ENCODE data around the gene RARB.

Gene RARB

DNA sequence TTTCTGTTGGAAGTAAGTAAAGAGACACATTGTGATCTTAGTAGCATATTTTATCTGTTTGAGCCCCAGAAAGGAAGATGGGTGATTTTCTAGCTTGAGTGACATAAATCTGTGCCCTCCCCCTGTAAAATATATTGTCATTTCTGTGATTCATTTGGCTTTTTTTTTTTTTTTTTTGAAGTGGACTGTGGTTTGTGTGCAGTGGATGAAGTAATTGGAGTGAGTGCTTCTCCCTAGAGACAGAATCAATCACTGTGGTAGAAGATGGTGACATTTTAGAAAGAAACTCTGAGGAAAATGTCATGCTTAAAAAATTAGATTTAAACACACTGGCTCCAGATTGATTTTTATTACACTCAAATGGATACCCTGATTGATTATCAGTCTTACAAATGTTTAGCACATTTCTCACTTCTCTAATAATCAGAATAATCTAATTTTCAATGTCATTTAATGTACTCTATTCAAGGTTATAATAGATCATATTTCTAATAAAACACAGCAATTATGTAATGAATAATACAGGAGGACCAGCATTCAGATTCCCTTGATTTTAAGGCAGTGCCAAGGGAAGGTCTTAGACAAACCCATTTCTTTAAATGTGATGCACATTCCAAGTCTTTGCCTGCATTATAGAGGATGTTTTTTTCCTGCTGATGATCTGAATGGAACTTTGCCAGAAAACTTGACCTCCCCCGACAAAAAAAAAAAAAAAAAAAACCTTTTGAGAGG lies 120.0 kb downstream of the RARB start:
- H3K4me3 ChIP-seq (ENCODE audit: low read length in 2 of 2): no peak overlapping the region
- no peaks in the 10 kb centered on the region for H3K9me3 ChIP-seq (ENCODE audit: control insufficient read depth in 2 of 2, low read length in 2 of 2)

DNA sequence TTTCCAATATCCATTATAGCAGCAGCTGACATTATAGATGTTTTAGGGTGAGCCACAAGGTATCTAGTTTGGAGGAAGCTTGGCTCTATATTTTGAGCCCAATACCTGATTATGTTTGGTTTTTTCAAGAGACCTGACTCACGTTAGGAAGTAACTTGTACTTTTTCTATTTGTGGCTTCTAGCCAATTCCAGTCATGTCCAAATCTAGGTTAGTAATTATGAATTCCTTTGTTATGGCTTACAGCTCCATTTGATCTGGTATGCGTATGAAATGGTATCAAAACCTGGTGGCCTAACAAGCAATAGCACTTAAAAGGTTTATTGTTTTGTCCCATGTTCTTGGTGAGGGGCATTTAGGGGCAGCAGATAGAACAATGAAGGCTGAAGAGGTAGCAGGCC lies 120.8 kb downstream of the RARB start:
- Histone ChIP-seq H3K27me3 (ENCODE audit: control insufficient read depth in 1 of 2, insufficient read depth in 2 of 2, low read length in 2 of 2) (no peaks in the 10 kb centered on the region), H3K36me3 (ENCODE audit: control insufficient read depth in 2 of 2, insufficient read depth in 2 of 2, low read length in 2 of 2) (no peaks in the 10 kb centered on the region), H3K4me3 (ENCODE audit: low read length in 2 of 2) (no peak overlapping the region), H3K9ac (ENCODE audit: low read length in 2 of 2) (no peak overlapping the region), H3K27ac (ENCODE audit: low read length) (no peak overlapping the region), H3K9me3 (ENCODE audit: control insufficient read depth in 2 of 2, low read length in 2 of 2) (no peaks in the 10 kb centered on the region), H3K4me1 (ENCODE audit: control insufficient read depth, insufficient read depth, low read length) (no peaks in the 10 kb centered on the region)

More for the DNA sequence above, 120.0 kb downstream of the RARB start:
- Histone ChIP-seq H3K9ac (ENCODE audit: low read length in 2 of 2) (no peak overlapping the region), H3K27me3 (ENCODE audit: control insufficient read depth in 1 of 2, insufficient read depth in 2 of 2, low read length in 2 of 2) (no peaks in the 10 kb centered on the region), H3K36me3 (ENCODE audit: control insufficient read depth in 2 of 2, insufficient read depth in 2 of 2, low read length in 2 of 2) (no peaks in the 10 kb centered on the region), H3K4me1 (ENCODE audit: control insufficient read depth, insufficient read depth, low read length) (no peaks in the 10 kb centered on the region), H3K27ac (ENCODE audit: low read length) (no peak overlapping the region)

DNA sequence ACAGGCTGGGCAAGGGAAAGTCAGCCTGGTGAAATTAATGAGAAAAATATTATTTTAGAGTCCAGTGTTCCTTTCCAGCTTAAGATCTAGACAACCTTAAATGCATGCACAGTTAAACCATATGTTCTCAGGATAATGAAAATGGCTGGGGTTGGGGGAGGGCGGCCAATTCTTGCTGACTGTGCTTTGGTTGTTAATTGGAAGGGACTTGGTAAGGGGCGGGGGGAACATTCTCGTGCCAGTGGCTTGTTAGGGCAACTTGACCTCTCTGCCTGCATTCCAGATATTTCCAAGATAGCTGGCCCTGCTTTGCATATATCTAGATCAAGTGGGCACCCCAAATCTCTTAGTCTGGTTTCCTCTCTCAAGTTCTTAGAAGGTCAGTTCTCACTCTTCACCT lies 124.2 kb downstream of the RARB start:
- H3K9ac ChIP-seq (ENCODE audit: low read length in 2 of 2): no peak overlapping the region
- H3K27me3 ChIP-seq (ENCODE audit: control insufficient read depth in 1 of 2, insufficient read depth in 2 of 2, low read length in 2 of 2): no peaks in the 10 kb centered on the region

DNA sequence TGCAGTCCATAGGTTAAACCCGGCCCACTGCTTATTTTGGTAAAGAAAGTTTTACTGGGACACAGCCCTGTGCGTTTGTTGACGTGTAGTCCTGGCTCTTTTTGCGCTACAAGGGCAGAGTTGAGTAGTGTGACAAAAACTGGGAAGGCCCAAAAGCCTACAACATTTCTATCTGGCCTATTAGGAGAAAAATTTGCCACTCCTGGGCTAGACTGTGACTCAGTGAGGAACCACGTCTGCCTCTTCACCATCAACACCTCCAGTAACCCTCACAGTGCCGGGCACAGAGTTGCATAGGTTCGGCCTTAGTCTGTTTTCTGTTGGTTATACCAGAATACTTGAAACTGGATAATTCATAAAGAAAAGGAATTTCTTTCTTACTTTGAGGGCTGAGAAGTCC lies 126.3 kb downstream of the RARB start:
- Histone ChIP-seq H3K4me1 (ENCODE audit: control insufficient read depth, insufficient read depth, low read length) (peaks cover 9% of the 10 kb centered on the region), H3K9ac (ENCODE audit: low read length in 2 of 2) (no peak overlapping the region), H3K4me3 (ENCODE audit: low read length in 2 of 2) (no peak overlapping the region), H3K36me3 (ENCODE audit: control insufficient read depth in 2 of 2, insufficient read depth in 2 of 2, low read length in 2 of 2) (no peaks in the 10 kb centered on the region), H3K9me3 (ENCODE audit: control insufficient read depth in 2 of 2, low read length in 2 of 2) (no peaks in the 10 kb centered on the region), H3K27ac (ENCODE audit: low read length) (no peak overlapping the region), H3K27me3 (ENCODE audit: control insufficient read depth in 1 of 2, insufficient read depth in 2 of 2, low read length in 2 of 2) (no peaks in the 10 kb centered on the region)

More for the DNA sequence above, 124.2 kb downstream of the RARB start:
- Histone ChIP-seq H3K4me1 (ENCODE audit: control insufficient read depth, insufficient read depth, low read length) (peaks cover 2% of the 10 kb centered on the region), H3K36me3 (ENCODE audit: control insufficient read depth in 2 of 2, insufficient read depth in 2 of 2, low read length in 2 of 2) (no peaks in the 10 kb centered on the region), H3K4me3 (ENCODE audit: low read length in 2 of 2) (no peak overlapping the region), H3K27ac (ENCODE audit: low read length) (no peak overlapping the region), H3K9me3 (ENCODE audit: control insufficient read depth in 2 of 2, low read length in 2 of 2) (no peaks in the 10 kb centered on the region)

DNA sequence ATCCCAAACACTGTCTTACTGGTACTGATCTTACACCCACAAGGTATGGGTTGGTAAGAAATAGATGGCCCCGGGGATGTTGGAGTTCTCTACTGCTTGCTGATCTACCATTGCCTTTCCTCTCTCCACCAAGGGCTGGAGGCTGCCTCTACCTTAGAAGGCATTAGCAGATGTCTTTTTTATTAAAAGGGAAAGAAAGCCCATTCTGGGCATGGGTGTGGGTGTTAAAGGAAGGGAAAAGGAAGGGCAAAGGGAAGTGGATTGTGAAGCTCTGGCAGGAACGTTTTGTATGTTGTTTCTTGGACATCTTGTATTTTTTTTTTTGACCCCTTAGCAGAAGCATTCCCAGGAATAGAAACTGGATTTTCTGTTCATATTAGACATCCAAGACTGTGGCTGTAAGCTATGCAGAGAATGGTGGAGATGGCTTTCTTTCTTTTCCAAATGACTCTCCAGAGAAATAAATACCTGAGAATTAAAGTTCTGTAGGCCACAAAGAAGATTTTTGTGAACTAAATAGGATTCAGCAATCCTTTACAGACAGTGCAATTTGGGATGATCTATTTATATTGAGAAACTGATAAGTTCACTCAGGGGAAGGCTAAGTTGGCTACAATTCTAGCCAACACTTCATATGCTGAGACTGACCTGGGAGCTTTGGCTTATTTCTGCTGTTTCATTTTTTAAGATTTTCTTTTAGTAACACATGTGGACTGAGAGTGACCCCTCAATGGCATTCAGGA lies 127.8 kb downstream of the RARB start:
- H3K9ac ChIP-seq (ENCODE audit: low read length in 2 of 2): no peak overlapping the region
- H3K36me3 ChIP-seq (ENCODE audit: control insufficient read depth in 2 of 2, insufficient read depth in 2 of 2, low read length in 2 of 2): no peaks in the 10 kb centered on the region
- no peak overlapping the region for H3K27ac ChIP-seq (ENCODE audit: low read length)
- no peak overlapping the region for H3K4me3 ChIP-seq (ENCODE audit: low read length in 2 of 2)
- H3K9me3 ChIP-seq (ENCODE audit: control insufficient read depth in 2 of 2, low read length in 2 of 2): no peaks in the 10 kb centered on the region
- H3K27me3 ChIP-seq (ENCODE audit: control insufficient read depth in 1 of 2, insufficient read depth in 2 of 2, low read length in 2 of 2): no peaks in the 10 kb centered on the region
- peaks cover 9% of the 10 kb centered on the region for H3K4me1 ChIP-seq (ENCODE audit: control insufficient read depth, insufficient read depth, low read length)

- Histone ChIP-seq H3K4me1 (ENCODE audit: control insufficient read depth, insufficient read depth, low read length) (peaks cover 9% of the 10 kb centered on the region), H3K9me3 (ENCODE audit: control insufficient read depth in 2 of 2, low read length in 2 of 2) (no peaks in the 10 kb centered on the region), H3K27me3 (ENCODE audit: control insufficient read depth in 1 of 2, insufficient read depth in 2 of 2, low read length in 2 of 2) (no peaks in the 10 kb centered on the region), H3K4me3 (ENCODE audit: low read length in 2 of 2) (no peak overlapping the region), H3K36me3 (ENCODE audit: control insufficient read depth in 2 of 2, insufficient read depth in 2 of 2, low read length in 2 of 2) (no peaks in the 10 kb centered on the region), H3K9ac (ENCODE audit: low read length in 2 of 2) (no peak overlapping the region), H3K27ac (ENCODE audit: low read length) (no peak overlapping the region)
Measured at GRCh38 chr3:25556447-25556846, 128.4 kb downstream of the RARB start.

- Histone ChIP-seq H3K9ac (ENCODE audit: low read length in 2 of 2) (no peak overlapping the region), H3K27ac (ENCODE audit: low read length) (no peak overlapping the region), H3K4me3 (ENCODE audit: low read length in 2 of 2) (no peak overlapping the region), H3K9me3 (ENCODE audit: control insufficient read depth in 2 of 2, low read length in 2 of 2) (no peaks in the 10 kb centered on the region), H3K27me3 (ENCODE audit: control insufficient read depth in 1 of 2, insufficient read depth in 2 of 2, low read length in 2 of 2) (no peaks in the 10 kb centered on the region), H3K36me3 (ENCODE audit: control insufficient read depth in 2 of 2, insufficient read depth in 2 of 2, low read length in 2 of 2) (no peaks in the 10 kb centered on the region), H3K4me1 (ENCODE audit: control insufficient read depth, insufficient read depth, low read length) (peaks cover 9% of the 10 kb centered on the region)
Measured at GRCh38 chr3:25557694-25558093, 129.6 kb downstream of the RARB start.

DNA sequence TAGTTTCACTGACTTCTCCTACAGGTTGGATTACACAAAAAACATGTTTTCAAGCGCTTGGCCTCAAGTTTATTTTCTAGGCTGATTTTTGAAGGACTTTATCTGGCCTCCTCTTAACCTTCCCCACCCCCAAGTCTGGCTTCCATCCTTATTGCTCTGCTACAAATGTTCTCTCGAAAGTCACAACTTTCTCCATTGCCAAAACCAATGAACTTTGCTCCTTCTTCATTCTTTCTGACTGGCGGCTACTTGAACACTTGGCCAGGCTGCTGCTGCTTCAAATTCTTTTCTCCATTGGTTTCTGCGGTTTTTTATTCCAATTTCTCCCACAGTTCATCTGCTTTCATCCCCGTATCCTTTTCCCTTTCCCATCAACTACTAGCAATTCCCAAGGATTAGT lies 130.1 kb downstream of the RARB start:
- Histone ChIP-seq H3K36me3 (ENCODE audit: control insufficient read depth in 2 of 2, insufficient read depth in 2 of 2, low read length in 2 of 2) (no peaks in the 10 kb centered on the region), H3K4me3 (ENCODE audit: low read length in 2 of 2) (no peak overlapping the region), H3K27me3 (ENCODE audit: control insufficient read depth in 1 of 2, insufficient read depth in 2 of 2, low read length in 2 of 2) (no peaks in the 10 kb centered on the region), H3K27ac (ENCODE audit: low read length) (no peak overlapping the region), H3K9me3 (ENCODE audit: control insufficient read depth in 2 of 2, low read length in 2 of 2) (no peaks in the 10 kb centered on the region), H3K9ac (ENCODE audit: low read length in 2 of 2) (no peak overlapping the region), H3K4me1 (ENCODE audit: control insufficient read depth, insufficient read depth, low read length) (peaks cover 9% of the 10 kb centered on the region)

DNA sequence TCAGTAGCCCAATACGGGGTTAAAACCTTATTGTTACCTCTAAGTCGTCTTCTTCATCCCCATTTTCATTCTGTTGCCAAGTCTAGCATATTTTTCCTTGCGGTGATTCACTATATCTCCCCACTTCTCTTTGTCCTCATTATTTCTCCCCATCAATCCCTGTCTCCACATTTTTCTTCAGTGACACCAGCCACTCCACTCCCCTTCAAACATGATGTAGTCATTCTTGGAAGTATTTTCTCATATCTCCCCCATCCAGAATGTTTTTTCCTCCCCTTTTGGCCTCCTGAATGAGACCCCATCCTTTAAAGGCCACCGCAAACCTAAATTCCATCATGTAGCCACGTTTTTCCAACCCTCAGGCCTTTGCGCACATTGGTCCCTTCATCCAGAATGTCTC lies 130.7 kb downstream of the RARB start:
- Histone ChIP-seq H3K4me1 (ENCODE audit: control insufficient read depth, insufficient read depth, low read length) (peaks cover 9% of the 10 kb centered on the region), H3K9me3 (ENCODE audit: control insufficient read depth in 2 of 2, low read length in 2 of 2) (no peaks in the 10 kb centered on the region), H3K4me3 (ENCODE audit: low read length in 2 of 2) (no peak overlapping the region), H3K27ac (ENCODE audit: low read length) (no peak overlapping the region), H3K27me3 (ENCODE audit: control insufficient read depth in 1 of 2, insufficient read depth in 2 of 2, low read length in 2 of 2) (no peaks in the 10 kb centered on the region), H3K9ac (ENCODE audit: low read length in 2 of 2) (no peak overlapping the region), H3K36me3 (ENCODE audit: control insufficient read depth in 2 of 2, insufficient read depth in 2 of 2, low read length in 2 of 2) (no peaks in the 10 kb centered on the region)

GRCh38 chr3:25563601-25564000 lies 135.5 kb downstream of the RARB start:
- H3K4me1 ChIP-seq (ENCODE audit: control insufficient read depth, insufficient read depth, low read length): no peaks in the 10 kb centered on the region
- no peaks in the 10 kb centered on the region for H3K36me3 ChIP-seq (ENCODE audit: control insufficient read depth in 2 of 2, insufficient read depth in 2 of 2, low read length in 2 of 2)
- no peak overlapping the region for H3K27ac ChIP-seq (ENCODE audit: low read length)
- no peak overlapping the region for H3K4me3 ChIP-seq (ENCODE audit: low read length in 2 of 2)
- no peak overlapping the region for H3K9ac ChIP-seq (ENCODE audit: low read length in 2 of 2)
- no peaks in the 10 kb centered on the region for H3K9me3 ChIP-seq (ENCODE audit: control insufficient read depth in 2 of 2, low read length in 2 of 2)
- H3K27me3 ChIP-seq (ENCODE audit: control insufficient read depth in 1 of 2, insufficient read depth in 2 of 2, low read length in 2 of 2): no peaks in the 10 kb centered on the region

GRCh38 chr3:25564075-25564474 lies 136.0 kb downstream of the RARB start:
- Histone ChIP-seq H3K9me3 (ENCODE audit: control insufficient read depth in 2 of 2, low read length in 2 of 2) (no peaks in the 10 kb centered on the region), H3K27me3 (ENCODE audit: control insufficient read depth in 1 of 2, insufficient read depth in 2 of 2, low read length in 2 of 2) (no peaks in the 10 kb centered on the region), H3K27ac (ENCODE audit: low read length) (no peak overlapping the region), H3K4me1 (ENCODE audit: control insufficient read depth, insufficient read depth, low read length) (no peaks in the 10 kb centered on the region), H3K36me3 (ENCODE audit: control insufficient read depth in 2 of 2, insufficient read depth in 2 of 2, low read length in 2 of 2) (no peaks in the 10 kb centered on the region), H3K4me3 (ENCODE audit: low read length in 2 of 2) (no peak overlapping the region), H3K9ac (ENCODE audit: low read length in 2 of 2) (no peak overlapping the region)

Measured in stomach smooth muscle (tissue), 2 donors.